GM06990 (cell line): ENCODE results near the gene ARID5B.

Experiments
- DNase-seq: peaks from one replicate; pipeline ENCODE4 v3.0.0-alpha.2; 2011; ENCODE audit not compliant: insufficient read length; ENCODE audit errors: extremely low read depth
- H3K27me3 ChIP-seq: replicated peaks from 2 replicates; pipeline ENCODE4 v1.6.0; 2011; ENCODE audit warnings: low read length; ENCODE audit not compliant: control insufficient read depth, insufficient read depth
- H3K36me3 ChIP-seq: 2 replicates; pipeline ENCODE4 v1.5.1; 2011; ENCODE audit warnings: low read length; ENCODE audit not compliant: control insufficient read depth, insufficient read depth
- H3K4me3 ChIP-seq: replicated peaks from 2 replicates; pipeline ENCODE4 v1.5.1; 2011; ENCODE audit warnings: low read depth, mild to moderate bottlenecking, control low read depth, low read length
- CTCF ChIP-seq: IDR thresholded peaks from 2 replicates; pipeline ENCODE4 v1.5.1; 2011; ENCODE audit warnings: low read length, control low read depth, mild to moderate bottlenecking, inconsistent platforms; ENCODE audit not compliant: insufficient read depth, poor library complexity, severe bottlenecking

ARID5B gene

GRCh38 chr10:62057850-62058249 lies 156.4 kb downstream of the ARID5B start:
- H3K27me3 ChIP-seq = no peaks in the 10 kb centered on the region
- H3K4me3 ChIP-seq = no peak overlapping the region
- peaks cover 11% of the 10 kb centered on the region for H3K36me3 ChIP-seq
- no peak for DNase-seq
- TF ChIP-seq CTCF = no peak

- no peak for DNase-seq
- TF ChIP-seq CTCF = no peak
- H3K36me3 ChIP-seq = peaks cover 10% of the 10 kb centered on the region
- no peak overlapping the region for H3K4me3 ChIP-seq
- H3K27me3 ChIP-seq = no peaks in the 10 kb centered on the region
Observed at GRCh38 chr10:62058476-62058875, 157.0 kb downstream of the ARID5B start.

- Histone ChIP-seq H3K4me3 (no peak overlapping the region), H3K36me3 (peaks cover 12% of the 10 kb centered on the region), H3K27me3 (no peaks in the 10 kb centered on the region)
- DNase-seq = no peak
- no peak for TF ChIP-seq CTCF
Observed at GRCh38 chr10:62058896-62059216, 157.4 kb downstream of the ARID5B start.

- DNase-seq = no peak
- Histone ChIP-seq H3K36me3 (peaks cover 13% of the 10 kb centered on the region), H3K27me3 (no peaks in the 10 kb centered on the region), H3K4me3 (no peak overlapping the region)
- no peak for TF ChIP-seq CTCF
Observed at GRCh38 chr10:62059217-62059920, 157.9 kb downstream of the ARID5B start.

GRCh38 chr10:62062028-62062427 lies 160.5 kb downstream of the ARID5B start:
- H3K27me3 ChIP-seq = no peaks in the 10 kb centered on the region
- peaks cover 13% of the 10 kb centered on the region for H3K36me3 ChIP-seq
- no peak for DNase-seq
- TF ChIP-seq CTCF = no peak
- no peak overlapping the region for H3K4me3 ChIP-seq
